Kidney (tissue), 14 donors: ENCODE results near the gene TMEM212. TPM values are rescaled to one million over a fixed set of nuclear protein-coding genes. Genes with fewer than 3 reads are reported as not detected.

Source experiments
- DNase-seq, 5 donors: peaks; one replicate each; pipeline ENCODE4 v3.0.0-alpha.2; 2013 to 2020
- FAIRE-seq: peaks from 2 replicates; lab custom pipeline; 2012; peaks lifted over from hg19 to GRCh38; lab: Jason Lieb, UNC
- H3K27ac ChIP-seq, 2 donors: one replicate each; pipeline ENCODE4 v1.7.0; 2013; ENCODE audit warnings: low read depth in 2 of 2, low read length in 2 of 2, inconsistent platforms in 1 of 2
- H3K27me3 ChIP-seq: one replicate; pipeline ENCODE4 v1.7.1; 2013; ENCODE audit warnings: low read length, inconsistent platforms; ENCODE audit not compliant: control insufficient read depth, insufficient read depth
- H3K36me3 ChIP-seq, 3 donors: one replicate each; pipeline versions ENCODE4 v1.7.0 to v1.7.1; 2013; ENCODE audit warnings: low read length in 3 of 3, control low read depth in 1 of 3, inconsistent platforms in 1 of 3; ENCODE audit not compliant: insufficient read depth in 3 of 3, control insufficient read depth in 2 of 3
- H3K4me1 ChIP-seq, 3 donors: one replicate each; pipeline versions ENCODE4 v1.7.0 to v1.7.1; 2013; ENCODE audit warnings: low read length in 3 of 3, inconsistent platforms in 1 of 3, low read depth in 1 of 3; ENCODE audit not compliant: control insufficient read depth in 2 of 3, insufficient read depth in 2 of 3
- H3K4me3 ChIP-seq, 3 donors: one replicate each; pipeline versions ENCODE4 v1.7.0 to v1.8.1; 2013; ENCODE audit warnings: low read length in 3 of 3, control low read depth in 1 of 3, inconsistent platforms in 1 of 3
- H3K9ac ChIP-seq, 3 donors: one replicate each; pipeline versions ENCODE4 v1.7.0 to v1.7.1; 2013; ENCODE audit warnings: low read length in 3 of 3, control low read depth in 1 of 3, inconsistent platforms in 1 of 3
- H3K9me3 ChIP-seq, 3 donors: one replicate each; pipeline versions ENCODE4 v1.7.0 to v1.7.1; 2013; ENCODE audit warnings: low read length in 3 of 3, control low read depth in 1 of 3, inconsistent platforms in 1 of 3; ENCODE audit not compliant: control insufficient read depth in 2 of 3, insufficient read depth in 1 of 3
- CTCF ChIP-seq: IDR thresholded peaks from 3 replicates; pipeline ENCODE4 v1.5.1; 2012; ENCODE audit warnings: mild to moderate bottlenecking, moderate library complexity, borderline replicate concordance; ENCODE audit not compliant: insufficient read depth; ENCODE audit errors: extremely low read depth
- intact Hi-C: fragments of 100-400 bp; cut with DNase I; formaldehyde crosslinking; loops from one replicate; pipeline ENCODE4 v1.11.1; 2022
- polyA plus RNA-seq: library from polyadenylated mRNA; stranded (reverse); fragments of 350-450 nt; fragmentation: Illumina TruSeq; extraction: RNeasy Lipid Tissue Mini Kit (QIAGEN cat#74804); gene quantifications from one replicate; pipeline ENCODE4 v1.2.3, GENCODE V29; 2014; ENCODE audit warnings: low read depth, low replicate concordance; ENCODE audit not compliant: insufficient read depth
- total RNA-seq: library from RNA; stranded (reverse); fragmentation: NEBNext Ultra II Directional; extraction: Animal tissue kit (Norgen Biotek cat#: 25700); gene quantifications from one replicate; pipeline ENCODE4 v1.2.1, GENCODE V29; 2021
- donor health status: control.
- donor health status: control.
- donor health status: control.
- donor health status: control.
- donor health status: control.
- donor health status: DM: yes; HTN: yes; CAD: no.
- donor health status: Normal renal cell carcinoma (clear cell type).

TMEM212 gene
- total and polyA plus RNA-seq, 2 donors from 2014 or later: not detected

GRCh38 chr3:171881251-171881650 is 38.1 kb downstream of the TMEM212 start:
- FAIRE-seq: no peak

GRCh38 chr3:171883257-171883892 is 40.2 kb downstream of the TMEM212 start:
- H3K27me3 ChIP-seq: no peaks in the 10 kb centered on the region
- intact Hi-C loops: no loop called here
- no peak for DNase-seq
- H3K9me3 ChIP-seq: no peaks in the 10 kb centered on the region
- H3K4me1 ChIP-seq: peaks cover 0 to 9% (median 0%) of the 10 kb centered on the region in 3 donors
- no peaks in the 10 kb centered on the region for H3K36me3 ChIP-seq
- FAIRE-seq: peak; percentile 32
- no peak overlapping the region for H3K27ac ChIP-seq
- TF ChIP-seq CTCF: no peak
- peak overlapping the region in 1 of 3 donors; percentile 38 for H3K9ac ChIP-seq
- H3K4me3 ChIP-seq: peak overlapping the region in 2 of 3 donors; percentile 29 to 46

More at GRCh38 chr3:171881251-171881650, 38.1 kb downstream of the TMEM212 start:
- TF ChIP-seq CTCF: no peak
- Histone ChIP-seq H3K9ac (no peak overlapping the region), H3K36me3 (no peaks in the 10 kb centered on the region), H3K9me3 (no peaks in the 10 kb centered on the region), H3K4me1 (peaks cover 0 to 9% (median 5%) of the 10 kb centered on the region in 3 donors), H3K27me3 (no peaks in the 10 kb centered on the region), H3K4me3 (no peak overlapping the region), H3K27ac (no peak overlapping the region)
- DNase-seq: no peak
- intact Hi-C loops: no loop called here

- Histone ChIP-seq H3K4me3 (peak overlapping the region in 2 of 3 donors; percentile 29 to 46), H3K9ac (peak overlapping the region in 1 of 3 donors; percentile 38), H3K27ac (no peak overlapping the region), H3K9me3 (no peaks in the 10 kb centered on the region), H3K36me3 (no peaks in the 10 kb centered on the region), H3K4me1 (peaks cover 0 to 9% (median 0%) of the 10 kb centered on the region in 3 donors), H3K27me3 (no peaks in the 10 kb centered on the region)
- intact Hi-C loops: no loop called here
- TF ChIP-seq CTCF: no peak
- no peak for FAIRE-seq
- DNase-seq: no peak
Measured at GRCh38 chr3:171883893-171884279, 40.7 kb downstream of the TMEM212 start.

GRCh38 chr3:171888466-171888865 is 45.3 kb downstream of the TMEM212 start:
- Histone ChIP-seq H3K27me3 (no peaks in the 10 kb centered on the region), H3K9ac (no peak overlapping the region), H3K4me3 (no peak overlapping the region), H3K36me3 (no peaks in the 10 kb centered on the region), H3K9me3 (no peaks in the 10 kb centered on the region), H3K4me1 (peaks cover 0 to 5% (median 0%) of the 10 kb centered on the region in 3 donors), H3K27ac (no peak overlapping the region)
- DNase-seq (no peak), FAIRE-seq (no peak)
- intact Hi-C loops: no loop called here
- no peak for TF ChIP-seq CTCF
